PC-3 (cell line): ENCODE results near the gene HID1. TPM values are rescaled to one million over a fixed set of nuclear protein-coding genes. Genes with fewer than 3 reads are reported as not detected.

ENCODE experiments used
- ATAC-seq: fragments of 200-7000 bp; cut with Tn5 transposase; 2 replicates; pipeline ENCODE4 v1.9.1; 2020; ENCODE audit warnings: mild to moderate bottlenecking, moderate library complexity
- BruUV-seq: library from RNA; stranded (reverse); fragments of 400-500 nt; replicated peaks from 2 replicates; lab custom pipeline; 2021; lab: Mats Ljungman, UMichigan
- CTCF ChIA-PET: fragments of 300-600 bp; sonication (Branson Sonifier 250); formaldehyde crosslinking; loops from one replicate; lab custom pipeline; 2022; ENCODE audit warnings: antibody characterized with exemption; lab: Charles Lee
- POLR2A ChIA-PET: fragments of 300-600 bp; sonication (Branson Sonifier 250); formaldehyde crosslinking; loops from one replicate; lab custom pipeline; 2022; ENCODE audit warnings: antibody characterized with exemption; ENCODE audit not compliant: unreplicated experiment; lab: Charles Lee
- DNase-seq: peaks from one replicate; pipeline ENCODE4 v3.0.0-alpha.2; 2015
- H2AFZ ChIP-seq: fragments of 300-600 bp; sonication (generic); 2 replicates; pipeline ENCODE4 v1.6.0; 2016; ENCODE audit warnings: antibody characterized with exemption, low read length
- H3F3A ChIP-seq: fragments of 300-600 bp; sonication (generic); one replicate; pipeline ENCODE4 v1.6.0; 2017; ENCODE audit warnings: antibody characterized with exemption, low read length, control low read depth, mild to moderate bottlenecking; ENCODE audit not compliant: unreplicated experiment
- H3K27ac ChIP-seq: fragments of 300-600 bp; sonication (generic); 2 replicates; pipeline ENCODE4 v1.5.1; 2016; ENCODE audit warnings: mild to moderate bottlenecking, low read length
- H3K27me3 ChIP-seq: fragments of 300-600 bp; sonication (generic); 2 replicates; pipeline ENCODE4 v1.6.1; 2016; ENCODE audit warnings: low read length, mixed read lengths
- H3K36me3 ChIP-seq: fragments of 300-600 bp; sonication (generic); 2 replicates; pipeline ENCODE4 v1.6.1; 2016; ENCODE audit warnings: low read depth, mixed run types, low read length, mixed read lengths
- H3K4me1 ChIP-seq: fragments of 300-600 bp; sonication (generic); 2 replicates; pipeline ENCODE4 v1.5.1; 2016; ENCODE audit warnings: low read length; ENCODE audit not compliant: insufficient read depth
- H3K4me2 ChIP-seq: fragments of 300-600 bp; sonication (generic); 2 replicates; pipeline ENCODE4 v1.6.0; 2016; ENCODE audit warnings: low read length
- H3K4me3 ChIP-seq: fragments of 300-600 bp; sonication (generic); 2 replicates; pipeline ENCODE4 v1.5.1; 2016; ENCODE audit warnings: mild to moderate bottlenecking, low read length, mixed read lengths
- H3K79me2 ChIP-seq: fragments of 300-600 bp; sonication (generic); 2 replicates; pipeline ENCODE4 v1.6.1; 2017; ENCODE audit warnings: low read length, mixed read lengths
- H3K9ac ChIP-seq: fragments of 300-600 bp; sonication (generic); 2 replicates; pipeline ENCODE4 v1.6.0; 2016; ENCODE audit warnings: mild to moderate bottlenecking, low read length
- H3K9me2 ChIP-seq: fragments of 300-600 bp; sonication (generic); replicated peaks from 2 replicates; pipeline ENCODE4 v1.6.1; 2016; ENCODE audit warnings: mixed run types, low read length, mixed read lengths
- H3K9me3 ChIP-seq: fragments of 300-600 bp; sonication (generic); 2 replicates; pipeline ENCODE4 v1.6.1; 2016; ENCODE audit warnings: low read length, mixed read lengths
- H4K20me1 ChIP-seq: fragments of 300-600 bp; sonication (generic); 2 replicates; pipeline ENCODE4 v1.6.1; 2016; ENCODE audit warnings: low read length, mixed read lengths
- CTCF ChIP-seq: fragments of 300-600 bp; sonication (generic); conservative IDR thresholded peaks from 2 replicates; pipeline ENCODE4 v1.5.1; 2017; ENCODE audit warnings: antibody characterized with exemption, low read depth, mild to moderate bottlenecking, low read length
- EZH2 ChIP-seq: fragments of 300-600 bp; sonication (generic); IDR thresholded peaks from one replicate; pipeline ENCODE4 v1.6.1; 2017; ENCODE audit warnings: antibody characterized with exemption, mild to moderate bottlenecking, low read length; ENCODE audit not compliant: unreplicated experiment
- EZH2phosphoT487 ChIP-seq: fragments of 300-600 bp; sonication (generic); IDR thresholded peaks from 2 replicates; pipeline ENCODE4 v1.6.1; 2018; ENCODE audit warnings: mild to moderate bottlenecking, antibody characterized with exemption, low read length, borderline replicate concordance
- intact Hi-C: fragments of 100-400 bp; cut with micrococcal nuclease; formaldehyde crosslinking; loops from 2 replicates; pipeline ENCODE4 v1.9.0; 2023
- total RNA-seq: library from RNA; depleted of rRNA; stranded (reverse); fragments of >200 nt; gene quantifications from 2 replicates; pipeline ENCODE4 v1.2.3, GENCODE V29; 2014

The HID1 gene
- total RNA-seq, 1 experiment from 2014 or later, result 40.6 TPM

DNA sequence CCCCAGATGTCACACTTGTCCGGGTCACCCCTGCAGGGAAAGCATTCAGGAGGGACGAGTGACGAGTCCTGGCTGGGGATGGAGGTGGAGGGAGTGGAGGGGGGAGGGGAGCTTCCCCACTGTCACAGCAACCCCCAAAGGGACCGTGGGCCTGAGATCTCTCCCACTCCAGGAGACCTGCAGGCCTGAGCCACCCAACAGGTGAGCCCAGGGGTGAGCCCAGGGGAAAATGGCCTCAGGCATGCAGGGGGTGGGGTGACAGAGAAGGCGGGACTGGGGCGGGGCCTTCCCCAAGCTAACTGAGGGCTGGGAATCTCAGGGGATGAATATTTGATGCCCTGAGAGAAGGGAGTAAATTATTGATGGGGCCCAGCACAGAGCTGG, 51.9 kb downstream of the HID1 start:
- Histone ChIP-seq H3K4me3 (no peak overlapping the region), H4K20me1 (no peaks in the 10 kb centered on the region), H2AFZ (no peak overlapping the region), H3K27ac (no peak overlapping the region), H3K9ac (no peak overlapping the region), H3K27me3 (peaks cover 31% of the 10 kb centered on the region), H3F3A (no peaks in the 10 kb centered on the region), H3K9me2 (no peaks in the 10 kb centered on the region), H3K79me2 (no peaks in the 10 kb centered on the region), H3K4me2 (no peak overlapping the region), H3K36me3 (no peaks in the 10 kb centered on the region), H3K4me1 (no peaks in the 10 kb centered on the region; the same call in 1 of the 2 replicates), H3K9me3 (no peaks in the 10 kb centered on the region)
- BruUV-seq, result no TSS peak
- no peak for TF ChIP-seq CTCF
- TF ChIP-seq EZH2phosphoT487, result no peak
- CTCF ChIA-PET, result no interaction called here
- POLR2A ChIA-PET, result no interaction called here
- ATAC-seq (no peak), DNase-seq (no peak)
- intact Hi-C loops, result no loop called here

GRCh38 chr17:74920306-74920620, 52.3 kb downstream of the HID1 start:
- Histone ChIP-seq H3K4me2 (no peak overlapping the region), H3K36me3 (no peaks in the 10 kb centered on the region), H2AFZ (no peak overlapping the region), H3K79me2 (no peaks in the 10 kb centered on the region), H3K4me1 (no peaks in the 10 kb centered on the region; the same call in 1 of the 2 replicates), H3K4me3 (no peak overlapping the region), H4K20me1 (no peaks in the 10 kb centered on the region), H3K9me2 (no peaks in the 10 kb centered on the region), H3K27ac (no peak overlapping the region), H3F3A (no peaks in the 10 kb centered on the region), H3K27me3 (peaks cover 28% of the 10 kb centered on the region), H3K9me3 (no peaks in the 10 kb centered on the region), H3K9ac (no peak overlapping the region)
- CTCF ChIA-PET, result no interaction called here
- no peak for ATAC-seq
- intact Hi-C loops, result no loop called here
- TF ChIP-seq CTCF (no peak), EZH2 (no peak), EZH2phosphoT487 (no peak)
- BruUV-seq, result no TSS peak
- DNase-seq, result no peak
- POLR2A ChIA-PET, result no interaction called here

GRCh38 chr17:74919440-74920305, 52.9 kb downstream of the HID1 start:
- ATAC-seq (no peak), DNase-seq (no peak)
- H3K9me3 ChIP-seq, result no peaks in the 10 kb centered on the region
- H3K4me1 ChIP-seq, result no peaks in the 10 kb centered on the region; the same call in 1 of the 2 replicates
- no peak overlapping the region for H3K4me3 ChIP-seq
- no peaks in the 10 kb centered on the region for H3F3A ChIP-seq
- no peaks in the 10 kb centered on the region for H4K20me1 ChIP-seq
- H2AFZ ChIP-seq, result no peak overlapping the region
- no peak overlapping the region for H3K27ac ChIP-seq
- peaks cover 23% of the 10 kb centered on the region for H3K27me3 ChIP-seq
- intact Hi-C loops, result no loop called here
- H3K36me3 ChIP-seq, result no peaks in the 10 kb centered on the region
- H3K4me2 ChIP-seq, result no peak overlapping the region
- TF ChIP-seq EZH2, result no peak
- TF ChIP-seq EZH2phosphoT487, result no peak
- TF ChIP-seq CTCF, result no peak
- H3K9ac ChIP-seq, result no peak overlapping the region
- no peaks in the 10 kb centered on the region for H3K79me2 ChIP-seq
- no TSS peak for BruUV-seq
- ChIA-PET CTCF (no interaction called here), POLR2A (no interaction called here)
- no peaks in the 10 kb centered on the region for H3K9me2 ChIP-seq
